Dedifferentiated amniotic fluid mesenchymal stem cell (primary cell): ENCODE measurements around the gene GPR149.
"Not testable (repeated sequence)": the region's sequence is repeated elsewhere in the genome, so short reads cannot be mapped to it uniquely, and the experiment has no call there.

Experiments used
- DNase-seq: peaks from one replicate; pipeline ENCODE4 v3.0.0-alpha.2; 2016; ENCODE audit errors: extremely low spot score

GPR149 gene

GRCh38 chr3:154430014-154430413, at the start of gene GPR149:
Gene GPR149, minus strand, starts transcription at chr3:154430190. Its CDS starts 575 bp downstream, at chr3:154429615.
- no peak for DNase-seq

- no peak for DNase-seq
These were observed 43.8 kb upstream of the GPR149 start for GRCh38 chr3:154473769-154474168.

- DNase-seq: no peak
These were observed 39.6 kb upstream of the GPR149 start for GRCh38 chr3:154469585-154469984.

GRCh38 chr3:154464440-154465190, 34.6 kb upstream of the GPR149 start:
- DNase-seq: no peak

- DNase-seq: no peak
These were observed 28.6 kb upstream of the GPR149 start for GRCh38 chr3:154458560-154458959.

- not testable (repeated sequence) for DNase-seq
These were observed 9.1 kb upstream of the GPR149 start for GRCh38 chr3:154439081-154439480.

GRCh38 chr3:154431043-154431442, 1.1 kb upstream of the GPR149 start:
- no peak for DNase-seq

- no peak for DNase-seq
These were observed 1.4 kb downstream of the GPR149 start for GRCh38 chr3:154428286-154429206.

- no peak for DNase-seq
These were observed 2.2 kb downstream of the GPR149 start for GRCh38 chr3:154427685-154428285.

GRCh38 chr3:154422694-154423093, 7.3 kb downstream of the GPR149 start:
- no peak for DNase-seq

- no peak for DNase-seq
These were observed 8.9 kb downstream of the GPR149 start for GRCh38 chr3:154421083-154421482.

- no peak for DNase-seq
These were observed 31.7 kb downstream of the GPR149 start for GRCh38 chr3:154398084-154398967.

GRCh38 chr3:154389861-154390260, 40.1 kb downstream of the GPR149 start:
- no peak for DNase-seq

- no peak for DNase-seq
These were observed 45.5 kb downstream of the GPR149 start for GRCh38 chr3:154384479-154384878.

- no peak for DNase-seq
These were observed 51.7 kb downstream of the GPR149 start for GRCh38 chr3:154378311-154378710.

GRCh38 chr3:154367221-154367620, 62.8 kb downstream of the GPR149 start:
- DNase-seq: no peak

- DNase-seq: no peak
These were observed 65.1 kb downstream of the GPR149 start for GRCh38 chr3:154364849-154365248.

- DNase-seq: no peak
These were observed 68.9 kb downstream of the GPR149 start for GRCh38 chr3:154361099-154361498.

- no peak for DNase-seq
These were observed 74.0 kb downstream of the GPR149 start for GRCh38 chr3:154356009-154356408.

GRCh38 chr3:154349223-154349622, 80.8 kb downstream of the GPR149 start:
- no peak for DNase-seq

GRCh38 chr3:154345422-154346122, 84.4 kb downstream of the GPR149 start:
- no peak for DNase-seq
